ENCODE results near the gene C11orf16. TPM values are rescaled to one million over a fixed set of nuclear protein-coding genes. Genes with fewer than 3 reads are reported as not detected.
"Not testable (repeated sequence)": the region's sequence is repeated elsewhere in the genome, so short reads cannot be mapped to it uniquely, and the experiment has no call there.

C11orf16 gene
- total RNA-seq, 1 donor from 2014 or later, result not detected

- Mint-ChIP-seq H3K9me3 (ENCODE audit: low read depth) (peaks cover 6% of the 10 kb centered on the region), H3K4me1 (ENCODE audit: low read depth) (peaks cover 4% of the 10 kb centered on the region), H3K27me3 (no peaks in the 10 kb centered on the region), H3K4me3 (ENCODE audit: low read depth) (no peak overlapping the region), H3K27ac (no peak overlapping the region), H3K36me3 (ENCODE audit: insufficient read depth) (peaks cover 20% of the 10 kb centered on the region)
- DNase-seq (ENCODE audit: low spot score, unreplicated experiment), result no peak
- TF ChIP-seq CTCF (IDR thresholded peaks at IDR 0.05; ENCODE audit: unreplicated experiment), result no peak
Measured at GRCh38 chr11:8947230-8947943, 14.6 kb upstream of the C11orf16 start.

- Mint-ChIP-seq H3K4me1 (ENCODE audit: low read depth) (no peaks in the 10 kb centered on the region), H3K27me3 (no peaks in the 10 kb centered on the region), H3K36me3 (ENCODE audit: insufficient read depth) (peaks cover 11% of the 10 kb centered on the region), H3K4me3 (ENCODE audit: low read depth) (no peak within 1 kb of the TSS), H3K9me3 (ENCODE audit: low read depth) (peaks cover 6% of the 10 kb centered on the region), H3K27ac (no peak within 1 kb of the TSS)
- DNase-seq (ENCODE audit: low spot score, unreplicated experiment), result no peak
- TF ChIP-seq CTCF (IDR thresholded peaks at IDR 0.05; ENCODE audit: unreplicated experiment), result no peak
Measured at GRCh38 chr11:8942518-8943066, 9.8 kb upstream of the C11orf16 start, which contains the start of gene ASCL3. Gene ASCL3, minus strand, starts transcription at chr11:8943016. Its CDS starts 4,855 bp downstream, at chr11:8938161.

DNA sequence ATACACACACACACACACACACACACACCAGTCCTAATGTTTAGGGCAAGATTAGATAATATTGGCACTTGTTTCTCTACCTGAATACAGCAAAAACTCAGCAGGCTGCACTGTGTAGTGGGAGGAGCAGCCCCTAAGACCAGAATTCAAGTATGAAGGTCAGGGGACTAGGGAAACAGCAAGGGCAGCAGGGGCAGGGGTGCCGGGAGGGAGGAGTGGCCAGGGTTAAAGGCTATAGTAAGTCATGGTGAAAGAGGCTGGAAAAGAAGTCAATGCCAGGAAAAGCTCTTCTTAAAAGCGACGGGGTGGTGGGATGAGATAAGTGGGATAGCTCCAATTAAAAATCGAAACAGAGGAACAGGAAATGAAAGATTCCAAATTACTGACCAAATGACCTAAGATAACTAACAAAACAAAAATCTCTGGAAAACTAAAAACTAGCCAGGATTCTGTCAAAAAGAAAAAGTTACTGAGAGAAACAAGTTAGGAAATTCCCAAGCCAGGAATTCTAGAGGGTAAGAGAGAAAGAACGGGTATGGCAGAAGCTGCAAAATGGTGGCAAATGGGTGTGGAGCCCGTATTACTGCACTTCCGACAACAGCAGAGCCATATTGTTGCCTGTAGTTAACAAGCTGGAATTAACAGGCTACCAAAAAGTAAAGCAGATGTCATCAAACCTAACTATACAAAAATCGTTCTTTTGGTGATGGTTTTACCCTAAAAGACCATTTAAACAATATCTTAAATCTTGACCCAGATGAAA, 8.8 kb upstream of the C11orf16 start:
- Mint-ChIP-seq H3K4me1 (ENCODE audit: low read depth) (no peaks in the 10 kb centered on the region), H3K9me3 (ENCODE audit: low read depth) (peaks cover 6% of the 10 kb centered on the region), H3K27me3 (no peaks in the 10 kb centered on the region), H3K27ac (no peak overlapping the region), H3K4me3 (ENCODE audit: low read depth) (no peak overlapping the region), H3K36me3 (ENCODE audit: insufficient read depth) (peaks cover 4% of the 10 kb centered on the region)
- TF ChIP-seq CTCF (IDR thresholded peaks at IDR 0.05; ENCODE audit: unreplicated experiment), result no peak
- DNase-seq (ENCODE audit: low spot score, unreplicated experiment), result no peak

DNA sequence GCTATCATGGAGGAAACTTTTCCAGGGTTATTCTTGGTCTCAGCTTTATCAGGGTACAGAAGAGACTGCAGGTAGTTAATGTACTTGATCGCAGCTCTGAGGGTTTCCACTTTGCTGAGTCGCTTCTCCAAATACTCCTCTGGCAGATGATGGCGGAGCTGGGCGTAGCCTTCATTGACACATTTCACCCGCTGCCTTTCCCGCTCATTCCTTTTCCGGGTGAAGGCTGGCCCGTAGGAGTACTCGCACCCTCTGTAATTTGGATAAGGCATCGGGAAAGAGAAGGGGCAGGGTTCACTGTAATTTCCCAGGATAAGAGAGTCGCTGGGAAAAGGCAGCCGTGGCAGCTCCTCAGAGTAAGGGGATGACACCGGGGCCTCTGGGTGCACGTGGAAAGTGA, 4.9 kb upstream of the C11orf16 start:
- H3K9me3 Mint-ChIP-seq (ENCODE audit: low read depth), result no peaks in the 10 kb centered on the region
- DNase-seq (ENCODE audit: low spot score, unreplicated experiment), result no peak
- H3K36me3 Mint-ChIP-seq (ENCODE audit: insufficient read depth), result no peaks in the 10 kb centered on the region
- no peak overlapping the region for H3K27ac Mint-ChIP-seq
- no peak overlapping the region for H3K4me3 Mint-ChIP-seq (ENCODE audit: low read depth)
- H3K4me1 Mint-ChIP-seq (ENCODE audit: low read depth), result peaks cover 1% of the 10 kb centered on the region
- no peak for TF ChIP-seq CTCF (IDR thresholded peaks at IDR 0.05; ENCODE audit: unreplicated experiment)
- H3K27me3 Mint-ChIP-seq, result peaks cover 7% of the 10 kb centered on the region

- Mint-ChIP-seq H3K27me3 (peaks cover 7% of the 10 kb centered on the region), H3K4me3 (ENCODE audit: low read depth) (no peak overlapping the region), H3K36me3 (ENCODE audit: insufficient read depth) (no peaks in the 10 kb centered on the region), H3K9me3 (ENCODE audit: low read depth) (no peaks in the 10 kb centered on the region), H3K27ac (no peak overlapping the region), H3K4me1 (ENCODE audit: low read depth) (peaks cover 1% of the 10 kb centered on the region)
- DNase-seq (ENCODE audit: low spot score, unreplicated experiment), result no peak
- no peak for TF ChIP-seq CTCF (IDR thresholded peaks at IDR 0.05; ENCODE audit: unreplicated experiment)
Measured at GRCh38 chr11:8937159-8937558, 4.4 kb upstream of the C11orf16 start.

DNA sequence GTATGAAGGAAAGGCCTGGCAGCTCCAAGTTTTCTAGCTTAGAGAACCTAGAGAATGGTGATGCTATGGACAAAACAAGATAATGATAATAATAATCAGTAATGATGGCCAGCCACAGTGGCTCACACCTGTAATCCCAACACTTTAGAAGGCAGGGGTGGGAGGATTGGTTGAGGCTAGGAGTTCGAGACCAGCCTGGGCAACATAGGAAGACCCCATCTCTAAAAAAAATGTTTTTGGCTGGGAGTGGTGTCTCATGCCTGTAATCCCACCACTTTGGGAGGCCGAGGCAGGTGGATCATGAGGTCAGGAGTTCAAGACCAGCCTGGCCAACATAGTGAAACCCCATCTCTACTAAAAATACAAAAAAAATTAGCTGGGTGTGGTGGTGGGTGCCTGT, 3.0 kb upstream of the C11orf16 start:
- not testable (repeated sequence) for H3K36me3 Mint-ChIP-seq (ENCODE audit: insufficient read depth); DNase-seq (ENCODE audit: low spot score, unreplicated experiment); H3K4me1 Mint-ChIP-seq (ENCODE audit: low read depth); H3K27me3 Mint-ChIP-seq; H3K27ac Mint-ChIP-seq; H3K4me3 Mint-ChIP-seq (ENCODE audit: low read depth); H3K9me3 Mint-ChIP-seq (ENCODE audit: low read depth)
